ENCODE results near the gene CA10. TPM values are rescaled to one million over a fixed set of nuclear protein-coding genes. Genes with fewer than 3 reads are reported as not detected.

The CA10 gene
- total and polyA plus RNA-seq, 2 experiments from 2014 or later = 0.92 to 1.5 TPM

DNA sequence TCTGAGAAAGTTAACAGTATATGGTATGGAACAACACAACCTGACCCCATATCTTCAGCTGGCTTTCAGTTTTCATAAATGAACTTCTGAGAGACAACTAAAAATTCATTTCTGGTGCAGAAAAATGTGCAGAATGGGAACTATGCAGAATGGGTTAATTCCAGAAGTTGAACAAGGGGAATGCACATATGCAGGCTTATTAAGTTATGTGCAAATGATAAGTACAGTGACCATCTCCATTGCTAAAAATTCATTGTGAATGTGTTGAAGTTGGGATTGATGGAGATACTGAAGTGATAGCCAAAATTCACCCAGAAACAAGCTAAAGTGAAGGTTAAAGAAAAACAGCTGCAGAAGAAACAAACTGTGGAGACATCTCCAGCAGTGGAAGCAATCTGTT, 315.8 kb downstream of the CA10 start:
- H3K4me3 Mint-ChIP-seq = no peak overlapping the region

DNA sequence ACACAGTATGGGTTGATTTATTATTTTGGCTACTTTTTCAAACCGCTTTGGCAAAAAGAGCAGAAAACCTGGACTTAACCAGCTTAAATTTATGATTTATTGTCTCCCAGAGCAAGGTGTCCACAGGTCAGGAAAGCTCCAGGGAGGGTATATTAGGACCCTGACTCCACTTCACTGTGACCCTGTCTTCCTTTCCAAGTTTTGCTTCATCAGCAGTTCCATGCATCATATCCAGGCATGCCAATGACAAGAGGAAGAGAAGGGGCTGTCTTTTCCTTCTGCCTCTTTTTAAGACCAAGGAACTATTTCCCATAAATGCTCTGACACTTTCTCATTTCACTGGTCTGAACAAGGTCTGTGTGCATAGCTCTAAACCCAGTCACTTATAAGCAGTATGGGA, 316.8 kb downstream of the CA10 start:
- no peak for DNase-seq (ENCODE audit: low spot score)
- Histone ChIP-seq H3K27ac (ENCODE audit: low read depth) (no peak overlapping the region), H3K4me1 (ENCODE audit: insufficient read depth) (no peaks in the 10 kb centered on the region), H3K4me2 (no peak overlapping the region), H2AFZ (no peak overlapping the region), H3K27me3 (ENCODE audit: insufficient read depth) (no peaks in the 10 kb centered on the region), H3K9me2 (ENCODE audit: insufficient read depth) (peaks cover 8% of the 10 kb centered on the region; the same call in 1 of the 2 replicates), H3K36me3 (ENCODE audit: insufficient read depth) (no peaks in the 10 kb centered on the region), H4K20me1 (replicated peaks; ENCODE audit: insufficient read depth) (no peaks in the 10 kb centered on the region), H3K79me2 (replicated peaks; ENCODE audit: insufficient read depth) (no peaks in the 10 kb centered on the region), H3F3A (replicated peaks; ENCODE audit: low read depth) (no peaks in the 10 kb centered on the region), H3K4me3 (no peak overlapping the region)
- ATAC-seq = no peak
- Mint-ChIP-seq H3K36me3 (ENCODE audit: low read depth) (no peaks in the 10 kb centered on the region), H3K27ac (no peak overlapping the region), H3K4me1 (no peaks in the 10 kb centered on the region), H3K9me3 (no peaks in the 10 kb centered on the region), H3K4me3 (no peak overlapping the region), H3K27me3 (ENCODE audit: insufficient read depth, low read depth, poor library complexity) (peaks cover 3% of the 10 kb centered on the region)
- TF ChIP-seq EZH2phosphoT487 (IDR thresholded peaks at IDR 0.05; ENCODE audit: unreplicated experiment) (no peak), EZH2 (IDR thresholded peaks at IDR 0.05; ENCODE audit: low read depth, unreplicated experiment) (no peak), ZNF331 (CRISPR knock-in tag; IDR thresholded peaks at IDR 0.05; ENCODE audit: low read depth) (no peak), POLR2AphosphoS5 (IDR thresholded peaks at IDR 0.05; ENCODE audit: low read depth) (no peak)
- TF ChIP-seq, protein P1, sequence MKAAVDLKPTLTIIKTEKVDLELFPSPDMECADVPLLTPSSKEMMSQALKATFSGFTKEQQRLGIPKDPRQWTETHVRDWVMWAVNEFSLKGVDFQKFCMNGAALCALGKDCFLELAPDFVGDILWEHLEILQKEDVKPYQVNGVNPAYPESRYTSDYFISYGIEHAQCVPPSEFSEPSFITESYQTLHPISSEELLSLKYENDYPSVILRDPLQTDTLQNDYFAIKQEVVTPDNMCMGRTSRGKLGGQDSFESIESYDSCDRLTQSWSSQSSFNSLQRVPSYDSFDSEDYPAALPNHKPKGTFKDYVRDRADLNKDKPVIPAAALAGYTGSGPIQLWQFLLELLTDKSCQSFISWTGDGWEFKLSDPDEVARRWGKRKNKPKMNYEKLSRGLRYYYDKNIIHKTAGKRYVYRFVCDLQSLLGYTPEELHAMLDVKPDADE (IDR thresholded peaks at IDR 0.05) = no peak

More for the DNA sequence above, 315.8 kb downstream of the CA10 start:
- no peaks in the 10 kb centered on the region for H3F3A ChIP-seq (replicated peaks; ENCODE audit: low read depth)
- no peak overlapping the region for H3K4me2 ChIP-seq
- no peak for DNase-seq (ENCODE audit: low spot score)
- H3K4me3 ChIP-seq = no peak overlapping the region
- H3K79me2 ChIP-seq (replicated peaks; ENCODE audit: insufficient read depth) = no peaks in the 10 kb centered on the region
- H3K27me3 ChIP-seq (ENCODE audit: insufficient read depth) = no peaks in the 10 kb centered on the region
- Mint-ChIP-seq H3K27ac (no peak overlapping the region), H3K4me1 (no peaks in the 10 kb centered on the region), H3K36me3 (ENCODE audit: low read depth) (no peaks in the 10 kb centered on the region), H3K9me3 (no peaks in the 10 kb centered on the region), H3K27me3 (ENCODE audit: insufficient read depth, low read depth, poor library complexity) (peaks cover 3% of the 10 kb centered on the region)
- no peaks in the 10 kb centered on the region for H3K36me3 ChIP-seq (ENCODE audit: insufficient read depth)
- H4K20me1 ChIP-seq (replicated peaks; ENCODE audit: insufficient read depth) = no peaks in the 10 kb centered on the region
- ATAC-seq = no peak
- TF ChIP-seq NANOG (IDR thresholded peaks at IDR 0.05; ENCODE audit: borderline replicate concordance) (no peak), STAT1 (IDR thresholded peaks at IDR 0.05; ENCODE audit: unreplicated experiment) (no peak), JUNB (IDR thresholded peaks at IDR 0.05; ENCODE audit: unreplicated experiment) (no peak), ZNF114 (CRISPR knock-in tag; IDR thresholded peaks at IDR 0.05) (no peak), EZH2phosphoT487 (IDR thresholded peaks at IDR 0.05; ENCODE audit: unreplicated experiment) (no peak)
- H3K4me1 ChIP-seq (ENCODE audit: insufficient read depth) = no peaks in the 10 kb centered on the region
- H3K27ac ChIP-seq (ENCODE audit: low read depth) = no peak overlapping the region
- H3K9me2 ChIP-seq (ENCODE audit: insufficient read depth) = peaks cover 8% of the 10 kb centered on the region; the same call in 1 of the 2 replicates
- no peak overlapping the region for H2AFZ ChIP-seq

DNA sequence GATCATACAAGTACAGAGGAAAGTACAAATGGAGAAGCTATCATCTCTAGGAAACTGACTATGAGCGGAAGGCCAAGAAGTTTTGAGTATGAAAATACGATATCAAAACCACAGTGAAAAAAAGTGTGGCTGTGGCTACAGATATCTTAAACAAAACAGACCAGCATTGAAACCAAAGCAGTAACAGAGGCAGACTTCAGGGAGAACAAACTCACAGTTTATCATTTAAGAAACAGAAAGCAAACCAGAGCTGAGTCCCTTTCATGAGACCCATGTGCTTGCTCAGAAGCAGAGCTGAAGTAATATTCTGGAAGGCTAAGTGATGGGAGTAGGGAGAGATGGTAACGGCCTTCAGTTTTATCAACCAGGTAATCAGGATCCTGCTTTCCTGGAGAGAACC, 317.8 kb downstream of the CA10 start:
- no peaks in the 10 kb centered on the region for H3K9me3 Mint-ChIP-seq
- DNase-seq (ENCODE audit: low spot score) = no peak
- TF ChIP-seq, protein P2, sequence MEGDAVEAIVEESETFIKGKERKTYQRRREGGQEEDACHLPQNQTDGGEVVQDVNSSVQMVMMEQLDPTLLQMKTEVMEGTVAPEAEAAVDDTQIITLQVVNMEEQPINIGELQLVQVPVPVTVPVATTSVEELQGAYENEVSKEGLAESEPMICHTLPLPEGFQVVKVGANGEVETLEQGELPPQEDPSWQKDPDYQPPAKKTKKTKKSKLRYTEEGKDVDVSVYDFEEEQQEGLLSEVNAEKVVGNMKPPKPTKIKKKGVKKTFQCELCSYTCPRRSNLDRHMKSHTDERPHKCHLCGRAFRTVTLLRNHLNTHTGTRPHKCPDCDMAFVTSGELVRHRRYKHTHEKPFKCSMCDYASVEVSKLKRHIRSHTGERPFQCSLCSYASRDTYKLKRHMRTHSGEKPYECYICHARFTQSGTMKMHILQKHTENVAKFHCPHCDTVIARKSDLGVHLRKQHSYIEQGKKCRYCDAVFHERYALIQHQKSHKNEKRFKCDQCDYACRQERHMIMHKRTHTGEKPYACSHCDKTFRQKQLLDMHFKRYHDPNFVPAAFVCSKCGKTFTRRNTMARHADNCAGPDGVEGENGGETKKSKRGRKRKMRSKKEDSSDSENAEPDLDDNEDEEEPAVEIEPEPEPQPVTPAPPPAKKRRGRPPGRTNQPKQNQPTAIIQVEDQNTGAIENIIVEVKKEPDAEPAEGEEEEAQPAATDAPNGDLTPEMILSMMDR (conservative IDR thresholded peaks at IDR 0.05; ENCODE audit: low read depth in 2 of 2) = no peak
- TF ChIP-seq JUNB (IDR thresholded peaks at IDR 0.05; ENCODE audit: unreplicated experiment) (no peak), STAT1 (IDR thresholded peaks at IDR 0.05; ENCODE audit: unreplicated experiment) (no peak)

More for the DNA sequence above, 317.8 kb downstream of the CA10 start:
- H3K27ac ChIP-seq (ENCODE audit: low read depth) = no peak overlapping the region
- no peak for ATAC-seq
- H3K27ac Mint-ChIP-seq = no peak overlapping the region
- no peaks in the 10 kb centered on the region for H4K20me1 ChIP-seq (replicated peaks; ENCODE audit: insufficient read depth)
- H3K4me1 Mint-ChIP-seq = no peaks in the 10 kb centered on the region
- no peaks in the 10 kb centered on the region for H3K79me2 ChIP-seq (replicated peaks; ENCODE audit: insufficient read depth)
- peaks cover 8% of the 10 kb centered on the region; the same call in 1 of the 2 replicates for H3K9me2 ChIP-seq (ENCODE audit: insufficient read depth)
- H3K36me3 ChIP-seq (ENCODE audit: insufficient read depth) = no peaks in the 10 kb centered on the region
- H3K36me3 Mint-ChIP-seq (ENCODE audit: low read depth) = no peaks in the 10 kb centered on the region
- no peak overlapping the region for H3K4me3 Mint-ChIP-seq
- no peaks in the 10 kb centered on the region for H3K27me3 ChIP-seq (ENCODE audit: insufficient read depth)
- H3K4me1 ChIP-seq (ENCODE audit: insufficient read depth) = no peaks in the 10 kb centered on the region
- no peaks in the 10 kb centered on the region for H3F3A ChIP-seq (replicated peaks; ENCODE audit: low read depth)
- no peak overlapping the region for H3K4me2 ChIP-seq
- H3K4me3 ChIP-seq = no peak overlapping the region
- H3K27me3 Mint-ChIP-seq (ENCODE audit: insufficient read depth, low read depth, poor library complexity) = peaks cover 3% of the 10 kb centered on the region
- H2AFZ ChIP-seq = no peak overlapping the region

All from GM23338 (cell line).